Measurements from ENCODE around the gene TENM3.
A peak's percentile ranks its signal among the peaks of the same experiment; 100 is the strongest.

The TENM3 gene

GRCh38 chr4:182827166-182827565, 584.0 kb downstream of the TENM3 start:
- DNase-seq: no peak

- no peak for DNase-seq
Observed at GRCh38 chr4:182827954-182828353, 584.8 kb downstream of the TENM3 start.

GRCh38 chr4:182828360-182829025, 585.3 kb downstream of the TENM3 start:
- no peak for DNase-seq

DNA sequence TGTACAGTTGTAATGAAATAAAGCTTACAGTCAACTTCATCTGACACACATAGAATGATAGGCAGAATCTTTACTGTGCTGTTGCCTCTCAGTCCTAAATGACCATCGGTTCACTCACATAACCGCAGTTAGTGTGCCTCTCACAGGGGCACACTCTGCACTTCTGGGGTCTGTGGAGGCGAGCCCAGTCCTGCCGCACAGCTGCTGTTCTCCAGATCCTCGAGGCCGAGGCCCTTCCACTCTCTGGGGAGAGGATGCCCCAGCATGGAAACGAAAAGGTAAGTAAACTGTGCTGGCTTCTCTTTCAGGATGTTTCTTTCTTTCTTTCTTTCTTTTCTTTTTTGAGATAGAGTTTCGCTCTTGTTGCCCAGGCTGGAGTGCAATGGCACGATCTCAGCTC, 586.0 kb downstream of the TENM3 start:
- DNase-seq: no peak

GRCh38 chr4:182831376-182831775, 588.2 kb downstream of the TENM3 start:
- no peak for DNase-seq

DNA sequence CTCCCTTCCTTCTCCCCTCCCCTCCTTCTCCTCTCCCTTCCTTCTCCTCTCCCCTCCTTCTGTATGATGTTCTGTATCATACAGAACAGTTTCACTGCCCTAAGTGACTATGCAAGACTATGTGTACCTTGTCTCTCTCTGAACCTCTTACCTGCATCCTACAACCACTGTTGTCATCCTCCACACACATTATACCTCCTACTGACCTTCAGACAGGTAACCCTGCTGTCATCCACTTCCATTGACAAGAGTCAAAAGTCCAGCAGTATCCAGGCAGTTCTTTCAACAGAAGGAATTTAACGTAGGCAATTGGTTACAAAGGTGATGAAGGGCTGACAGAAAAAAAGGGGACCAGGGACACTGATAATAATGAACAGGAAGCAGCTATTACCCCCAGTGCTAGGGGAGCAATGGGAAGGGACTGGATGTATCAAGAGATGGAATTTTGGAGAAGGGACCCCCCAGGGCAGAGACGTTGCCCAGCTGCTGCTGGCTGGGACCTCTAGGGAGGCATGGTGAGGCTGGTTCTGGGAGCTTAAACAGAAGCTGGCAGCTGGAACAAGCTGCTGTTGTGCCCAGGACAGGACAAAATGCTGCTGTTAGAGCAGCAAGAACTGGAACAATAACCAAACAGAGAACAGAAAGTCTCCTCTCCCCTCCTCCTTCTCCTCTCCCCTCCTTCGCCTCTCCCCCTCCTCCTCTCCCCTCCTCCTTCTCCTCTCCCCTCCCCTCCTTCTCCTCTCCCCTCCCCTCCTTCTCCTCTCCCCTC, 589.3 kb downstream of the TENM3 start:
- DNase-seq: no peak

- DNase-seq: no peak
Observed at GRCh38 chr4:182835006-182835740, 592.0 kb downstream of the TENM3 start.

GRCh38 chr4:182837831-182838230, 594.6 kb downstream of the TENM3 start:
- no peak for DNase-seq

DNA sequence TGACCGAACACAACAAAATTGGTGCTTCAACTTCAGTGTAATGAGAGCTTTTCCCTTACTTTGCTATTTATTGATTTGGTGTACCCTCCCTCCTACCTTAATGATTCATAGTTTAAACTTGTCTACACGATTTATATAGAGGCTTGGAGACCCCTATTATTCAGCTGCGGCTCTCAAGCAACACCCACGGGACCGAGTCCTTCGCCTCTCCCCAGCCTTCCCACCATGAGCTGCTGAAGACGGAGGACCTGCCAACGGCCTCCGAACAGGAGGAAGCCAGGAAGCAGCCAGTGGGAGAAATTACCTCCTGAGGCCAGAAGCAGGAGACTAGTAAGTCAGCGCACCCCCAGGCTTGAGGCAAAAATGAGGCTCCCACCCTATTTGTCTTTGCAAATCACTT, 595.3 kb downstream of the TENM3 start:
- no peak for DNase-seq

- no peak for DNase-seq
Observed at GRCh38 chr4:182839256-182839655, 596.1 kb downstream of the TENM3 start.

GRCh38 chr4:182840108-182840507, 596.9 kb downstream of the TENM3 start:
- DNase-seq: no peak

DNA sequence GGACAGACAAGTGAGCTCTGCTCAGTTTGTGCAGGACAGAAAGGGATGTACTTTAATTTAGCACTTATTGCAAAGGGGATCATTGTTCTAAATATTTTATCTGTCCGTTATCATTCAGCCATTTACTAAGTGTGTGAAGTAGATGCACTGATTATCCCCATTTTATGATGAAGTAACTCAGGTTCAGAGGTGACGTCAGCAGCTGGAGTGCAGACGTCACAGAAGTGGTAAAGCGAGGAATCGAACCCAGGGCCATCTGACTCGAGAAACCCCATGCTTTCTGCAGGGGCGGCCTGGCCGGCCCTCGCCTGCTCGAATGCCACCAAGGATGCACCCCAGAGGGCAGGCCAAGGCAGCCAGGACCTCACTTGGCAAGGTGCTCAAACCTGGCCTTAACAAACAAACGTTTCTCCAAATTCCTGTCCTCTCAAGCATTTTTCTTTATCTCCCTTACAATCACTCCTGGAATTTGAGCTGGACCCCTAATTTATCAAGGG, 599.0 kb downstream of the TENM3 start:
- no peak for DNase-seq

- DNase-seq: no peak
Observed at GRCh38 chr4:182842759-182843390, 599.7 kb downstream of the TENM3 start.

DNA sequence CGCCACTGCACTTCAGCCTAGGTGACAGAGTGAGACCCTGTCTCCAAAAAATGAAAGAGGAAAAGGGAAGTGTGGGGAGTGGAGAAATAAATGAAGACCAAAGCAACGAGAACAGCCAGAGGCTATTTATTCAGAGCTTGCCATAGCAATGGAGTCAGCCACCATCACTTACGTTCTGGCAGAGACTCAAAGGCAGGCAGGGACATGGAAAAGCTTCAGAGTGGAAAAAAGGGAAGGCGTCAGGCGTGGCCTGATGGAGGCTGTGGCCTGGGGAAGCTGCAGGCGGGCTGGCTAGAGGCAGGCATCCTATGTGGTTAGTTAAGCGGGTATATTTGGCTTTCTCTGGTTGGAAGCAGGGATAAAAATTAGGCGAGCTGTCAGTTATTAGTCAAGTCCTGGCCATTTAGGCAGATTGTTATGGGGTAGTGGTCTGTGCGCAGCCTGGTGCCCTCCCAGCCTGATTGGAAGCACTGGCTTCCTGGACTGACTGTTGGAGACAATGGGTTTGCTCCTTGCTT, 600.7 kb downstream of the TENM3 start:
- peak; percentile 11 for DNase-seq

DNA sequence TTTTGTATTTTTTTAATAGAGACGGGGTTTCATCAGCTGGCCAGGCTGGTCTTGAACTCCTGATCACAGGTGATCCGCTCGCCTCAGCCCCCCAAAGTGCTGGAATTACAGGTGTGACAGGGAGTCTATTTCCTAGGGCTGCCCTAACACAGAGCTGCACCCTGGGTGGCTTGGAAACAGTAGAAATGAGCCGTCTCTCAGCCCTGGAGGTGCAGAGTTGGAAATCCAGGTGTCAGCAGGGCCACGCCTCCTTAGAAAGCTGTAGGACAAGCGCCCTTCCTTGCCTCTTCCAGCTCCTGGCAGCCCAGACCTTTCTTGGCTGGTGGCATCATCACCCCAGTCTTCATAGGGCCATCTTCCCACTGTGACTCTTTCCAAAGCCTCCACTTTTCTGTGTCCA, 602.4 kb downstream of the TENM3 start:
- no peak for DNase-seq

- no peak for DNase-seq
Observed at GRCh38 chr4:182846036-182846435, 602.8 kb downstream of the TENM3 start.

GRCh38 chr4:182847576-182848450, 604.6 kb downstream of the TENM3 start:
- DNase-seq: no peak

DNA sequence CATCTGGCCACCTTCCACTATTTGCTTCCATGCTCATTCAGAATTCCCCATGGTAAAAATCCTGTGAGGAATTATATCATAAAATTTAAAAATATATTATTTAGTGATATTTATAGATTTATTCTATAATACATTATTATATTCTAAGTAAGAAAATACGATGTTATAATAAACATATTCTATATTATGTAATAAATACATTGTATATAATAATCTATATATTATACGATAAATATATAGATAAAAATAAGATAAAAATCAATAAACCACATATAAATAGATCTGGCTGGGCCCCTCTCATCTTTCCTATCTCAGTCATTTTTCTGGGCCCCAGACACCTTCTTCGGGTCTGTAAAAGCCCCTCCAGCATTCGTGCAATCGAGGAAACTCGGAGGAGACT, 605.5 kb downstream of the TENM3 start:
- DNase-seq: no peak
